Right lobe of liver (tissue), 4 donors: ENCODE results near the gene EMD.

Experiments
- CTCF ChIP-seq, 4 donors: fragments of 200-600 bp in 3 of 4; fragments of 450-650 bp in 1 of 4; IDR thresholded peaks; one replicate each; pipeline versions ENCODE4 v1.5.1 to v1.8.0; 2016 to 2022; ENCODE audit warnings: antibody characterized with exemption in 4 of 4, mild to moderate bottlenecking in 2 of 4
- POLR2A ChIP-seq: fragments of 450-650 bp; IDR thresholded peaks from one replicate; pipeline ENCODE4 v1.6.1; 2017; ENCODE audit warnings: antibody characterized with exemption, mild to moderate bottlenecking
- donor health status: DM: no; HTN: no; CAD: no.
- donor health status: DM: no; HTN: no; CAD: no.
- donor health status: DM: no; HTN: yes; CAD: no.

DNA sequence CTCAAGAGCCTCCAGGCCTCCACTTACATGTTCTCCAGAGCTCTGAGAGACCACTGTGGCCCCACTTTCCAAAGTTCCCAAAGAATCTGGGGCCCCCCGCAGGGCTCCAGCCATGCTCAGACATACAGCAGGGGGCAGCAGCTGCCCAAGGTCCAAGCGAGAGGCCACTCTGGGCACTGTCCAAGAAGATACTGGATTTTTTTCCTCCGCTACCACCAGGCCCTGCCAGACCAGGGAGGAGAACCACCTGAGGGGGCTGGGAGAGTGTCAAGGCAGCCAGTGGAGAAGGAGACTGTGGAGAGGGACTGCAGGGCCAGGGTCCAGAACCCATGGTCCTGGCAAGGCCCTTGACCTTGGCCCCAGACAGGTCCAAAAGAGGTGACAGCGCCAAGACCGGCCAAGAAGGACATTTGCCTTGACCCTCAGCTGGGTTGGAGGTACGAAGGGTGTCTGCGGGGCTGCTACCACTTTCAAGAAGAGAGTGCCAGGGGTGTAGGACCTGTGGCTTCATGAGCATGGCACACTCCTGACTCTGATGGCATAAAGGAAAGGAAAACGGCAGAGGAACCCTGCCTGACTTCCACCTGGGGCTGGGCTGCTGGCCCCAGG, 5.3 kb downstream of the EMD start:
- TF ChIP-seq CTCF (IDR thresholded peaks at IDR 0.05) (peak; percentile 14 to 44 (median 34)), POLR2A (no peak)
